GM19455 (cell line): ENCODE measurements around the gene PA2G4.
"Not testable (repeated sequence)": the region's sequence is repeated elsewhere in the genome, so short reads cannot be mapped to it uniquely, and the experiment has no call there.

ENCODE experiments used
- ATAC-seq: cut with Tn5 transposase; IDR thresholded peaks from one replicate; pipeline ENCODE4 v1.9.1; 2021; ENCODE audit not compliant: unreplicated experiment

PA2G4 gene

GRCh38 chr12:56152756-56153677 lies 48.7 kb downstream of the PA2G4 start:
- no peak for ATAC-seq

- no peak for ATAC-seq
These were observed 49.3 kb downstream of the PA2G4 start for GRCh38 chr12:56153678-56154065.

- ATAC-seq = no peak
These were observed 50.0 kb downstream of the PA2G4 start for GRCh38 chr12:56154246-56154771.

GRCh38 chr12:56154818-56155217 lies 50.5 kb downstream of the PA2G4 start:
- ATAC-seq = no peak

- ATAC-seq = no peak
These were observed 51.0 kb downstream of the PA2G4 start for GRCh38 chr12:56155256-56155845.

GRCh38 chr12:56156464-56157200 lies 52.3 kb downstream of the PA2G4 start:
- ATAC-seq = not testable (repeated sequence)

- no peak for ATAC-seq
These were observed 53.1 kb downstream of the PA2G4 start for GRCh38 chr12:56157201-56158028.

GRCh38 chr12:56158029-56158925 lies 53.9 kb downstream of the PA2G4 start, which contains the start of gene MYL6:
Gene MYL6 (plus strand): TSS chr12:56158359. CDS start chr12:56158402, 43 bp downstream.
- ATAC-seq = peak; percentile 80

- ATAC-seq = no peak
These were observed 54.6 kb downstream of the PA2G4 start for GRCh38 chr12:56158926-56159461.

- ATAC-seq = no peak
These were observed 55.3 kb downstream of the PA2G4 start for GRCh38 chr12:56159482-56160192.

GRCh38 chr12:56160193-56160763 lies 55.9 kb downstream of the PA2G4 start:
- no peak for ATAC-seq

GRCh38 chr12:56160894-56161689 lies 56.7 kb downstream of the PA2G4 start:
- no peak for ATAC-seq

- ATAC-seq = no peak
These were observed 57.5 kb downstream of the PA2G4 start for GRCh38 chr12:56161690-56162351.

- no peak for ATAC-seq
These were observed 58.3 kb downstream of the PA2G4 start for GRCh38 chr12:56162468-56163290.
